ENCODE data around the gene ZNF133. TPM values are rescaled to one million over a fixed set of nuclear protein-coding genes. Genes with fewer than 3 reads are reported as not detected.
A peak's percentile ranks its signal among the peaks of the same experiment; 100 is the strongest.

Gene ZNF133
- polyA plus RNA-seq, 1 donor from 2014 or later, result 71.2 TPM

DNA sequence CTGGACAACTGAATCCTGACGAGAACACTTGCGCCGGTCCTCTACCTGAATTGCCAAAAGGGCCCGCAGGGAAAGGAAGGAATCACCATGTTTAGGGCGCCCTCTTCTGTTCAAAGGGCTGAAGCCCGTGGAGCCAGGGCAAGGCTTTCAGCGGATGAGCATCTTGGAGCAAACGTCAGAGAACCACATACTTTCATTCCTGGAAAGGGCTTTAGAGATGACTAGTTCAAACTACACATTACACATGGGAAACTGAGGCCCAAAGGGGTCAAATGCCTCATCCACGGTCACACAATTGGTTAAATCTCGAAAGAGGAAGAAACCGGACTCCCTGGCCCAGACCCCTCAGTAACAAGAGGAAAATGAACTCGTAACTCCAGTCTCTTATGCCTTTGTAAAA, 11.5 kb upstream of the ZNF133 start:
- Histone ChIP-seq H4K20me1 (ENCODE audit: insufficient read depth) (no peaks in the 10 kb centered on the region), H3K27ac (ENCODE audit: low read length) (no peak overlapping the region), H3F3A (ENCODE audit: insufficient read depth, low read length, poor library complexity, severe bottlenecking) (no peaks in the 10 kb centered on the region), H3K36me3 (ENCODE audit: insufficient read depth, low read length) (no peaks in the 10 kb centered on the region), H3K9me3 (ENCODE audit: low read length) (no peaks in the 10 kb centered on the region), H3K9me2 (ENCODE audit: insufficient read depth, low read length) (no peaks in the 10 kb centered on the region), H2AFZ (ENCODE audit: low read depth, low read length) (no peak overlapping the region), H3K27me3 (ENCODE audit: insufficient read depth, low read depth, low read length) (no peaks in the 10 kb centered on the region), H3K9ac (ENCODE audit: low read length) (no peak overlapping the region), H3K4me3 (ENCODE audit: low read length) (no peak overlapping the region), H3K79me2 (replicated peaks; ENCODE audit: insufficient read depth, low read length) (no peaks in the 10 kb centered on the region), H3K4me2 (ENCODE audit: low read length) (no peak overlapping the region)
- TF ChIP-seq POLR2AphosphoS5 (IDR thresholded peaks at IDR 0.05) (no peak), EP300 (conservative IDR thresholded peaks at IDR 0.05; ENCODE audit: poor library complexity, severe bottlenecking) (no peak), TAF1 (IDR thresholded peaks at IDR 0.05; ENCODE audit: low read depth) (no peak), MXI1 (conservative IDR thresholded peaks at IDR 0.05; ENCODE audit: poor library complexity, severe bottlenecking) (no peak), SMC3 (conservative IDR thresholded peaks at IDR 0.05; ENCODE audit: poor library complexity) (peak; percentile 80), RAD21 (conservative IDR thresholded peaks at IDR 0.05) (peak; percentile 82), EZH2 (IDR thresholded peaks at IDR 0.05; ENCODE audit: borderline replicate concordance, insufficient read depth, low read length, poor library complexity, severe bottlenecking) (no peak)
- TF ChIP-seq, protein P1, sequence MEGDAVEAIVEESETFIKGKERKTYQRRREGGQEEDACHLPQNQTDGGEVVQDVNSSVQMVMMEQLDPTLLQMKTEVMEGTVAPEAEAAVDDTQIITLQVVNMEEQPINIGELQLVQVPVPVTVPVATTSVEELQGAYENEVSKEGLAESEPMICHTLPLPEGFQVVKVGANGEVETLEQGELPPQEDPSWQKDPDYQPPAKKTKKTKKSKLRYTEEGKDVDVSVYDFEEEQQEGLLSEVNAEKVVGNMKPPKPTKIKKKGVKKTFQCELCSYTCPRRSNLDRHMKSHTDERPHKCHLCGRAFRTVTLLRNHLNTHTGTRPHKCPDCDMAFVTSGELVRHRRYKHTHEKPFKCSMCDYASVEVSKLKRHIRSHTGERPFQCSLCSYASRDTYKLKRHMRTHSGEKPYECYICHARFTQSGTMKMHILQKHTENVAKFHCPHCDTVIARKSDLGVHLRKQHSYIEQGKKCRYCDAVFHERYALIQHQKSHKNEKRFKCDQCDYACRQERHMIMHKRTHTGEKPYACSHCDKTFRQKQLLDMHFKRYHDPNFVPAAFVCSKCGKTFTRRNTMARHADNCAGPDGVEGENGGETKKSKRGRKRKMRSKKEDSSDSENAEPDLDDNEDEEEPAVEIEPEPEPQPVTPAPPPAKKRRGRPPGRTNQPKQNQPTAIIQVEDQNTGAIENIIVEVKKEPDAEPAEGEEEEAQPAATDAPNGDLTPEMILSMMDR (IDR thresholded peaks at IDR 0.05; ENCODE audit: poor library complexity, severe bottlenecking), result peak; percentile 79
- TF ChIP-seq, protein P2, sequence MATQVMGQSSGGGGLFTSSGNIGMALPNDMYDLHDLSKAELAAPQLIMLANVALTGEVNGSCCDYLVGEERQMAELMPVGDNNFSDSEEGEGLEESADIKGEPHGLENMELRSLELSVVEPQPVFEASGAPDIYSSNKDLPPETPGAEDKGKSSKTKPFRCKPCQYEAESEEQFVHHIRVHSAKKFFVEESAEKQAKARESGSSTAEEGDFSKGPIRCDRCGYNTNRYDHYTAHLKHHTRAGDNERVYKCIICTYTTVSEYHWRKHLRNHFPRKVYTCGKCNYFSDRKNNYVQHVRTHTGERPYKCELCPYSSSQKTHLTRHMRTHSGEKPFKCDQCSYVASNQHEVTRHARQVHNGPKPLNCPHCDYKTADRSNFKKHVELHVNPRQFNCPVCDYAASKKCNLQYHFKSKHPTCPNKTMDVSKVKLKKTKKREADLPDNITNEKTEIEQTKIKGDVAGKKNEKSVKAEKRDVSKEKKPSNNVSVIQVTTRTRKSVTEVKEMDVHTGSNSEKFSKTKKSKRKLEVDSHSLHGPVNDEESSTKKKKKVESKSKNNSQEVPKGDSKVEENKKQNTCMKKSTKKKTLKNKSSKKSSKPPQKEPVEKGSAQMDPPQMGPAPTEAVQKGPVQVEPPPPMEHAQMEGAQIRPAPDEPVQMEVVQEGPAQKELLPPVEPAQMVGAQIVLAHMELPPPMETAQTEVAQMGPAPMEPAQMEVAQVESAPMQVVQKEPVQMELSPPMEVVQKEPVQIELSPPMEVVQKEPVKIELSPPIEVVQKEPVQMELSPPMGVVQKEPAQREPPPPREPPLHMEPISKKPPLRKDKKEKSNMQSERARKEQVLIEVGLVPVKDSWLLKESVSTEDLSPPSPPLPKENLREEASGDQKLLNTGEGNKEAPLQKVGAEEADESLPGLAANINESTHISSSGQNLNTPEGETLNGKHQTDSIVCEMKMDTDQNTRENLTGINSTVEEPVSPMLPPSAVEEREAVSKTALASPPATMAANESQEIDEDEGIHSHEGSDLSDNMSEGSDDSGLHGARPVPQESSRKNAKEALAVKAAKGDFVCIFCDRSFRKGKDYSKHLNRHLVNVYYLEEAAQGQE (IDR thresholded peaks at IDR 0.05; ENCODE audit: borderline replicate concordance), result no peak

DNA sequence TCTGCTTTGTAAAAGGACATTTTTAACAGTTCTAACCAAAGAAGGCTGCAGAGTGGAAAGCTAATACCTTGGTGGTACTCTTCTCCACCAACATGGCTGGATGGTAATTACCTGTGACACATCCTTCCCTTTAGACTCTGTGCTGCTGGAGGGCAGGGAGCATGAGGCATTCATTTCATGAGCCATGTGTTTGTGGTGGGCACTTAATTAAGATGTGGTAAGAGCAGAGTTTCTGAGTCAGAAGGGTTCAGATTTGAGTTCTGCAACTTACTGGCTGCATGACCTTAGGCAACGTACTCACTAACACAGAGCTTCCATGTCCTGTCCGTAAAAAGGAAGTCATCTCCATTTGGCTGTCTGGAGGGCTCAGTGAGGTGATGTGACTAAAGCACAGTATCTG, 9.1 kb upstream of the ZNF133 start:
- H3K9ac ChIP-seq (ENCODE audit: low read length), result no peak overlapping the region
- H3K4me3 ChIP-seq (ENCODE audit: low read length), result no peak overlapping the region
- no peak overlapping the region for H3K27ac ChIP-seq (ENCODE audit: low read length)
- H3K27me3 ChIP-seq (ENCODE audit: insufficient read depth, low read depth, low read length), result no peaks in the 10 kb centered on the region
- no peak overlapping the region for H3K4me2 ChIP-seq (ENCODE audit: low read length)
- H4K20me1 ChIP-seq (ENCODE audit: insufficient read depth), result no peaks in the 10 kb centered on the region
- no peaks in the 10 kb centered on the region for H3K79me2 ChIP-seq (replicated peaks; ENCODE audit: insufficient read depth, low read length)
- H3K36me3 ChIP-seq (ENCODE audit: insufficient read depth, low read length), result no peaks in the 10 kb centered on the region
- no peak overlapping the region for H2AFZ ChIP-seq (ENCODE audit: low read depth, low read length)
- no peaks in the 10 kb centered on the region for H3K9me3 ChIP-seq (ENCODE audit: low read length)
- H3K9me2 ChIP-seq (ENCODE audit: insufficient read depth, low read length), result no peaks in the 10 kb centered on the region
- TF ChIP-seq, protein P2 (IDR thresholded peaks at IDR 0.05; ENCODE audit: borderline replicate concordance), result no peak
- TF ChIP-seq, protein P1 (IDR thresholded peaks at IDR 0.05; ENCODE audit: poor library complexity, severe bottlenecking), result no peak
- TF ChIP-seq EP300 (conservative IDR thresholded peaks at IDR 0.05; ENCODE audit: poor library complexity, severe bottlenecking) (no peak), SMC3 (conservative IDR thresholded peaks at IDR 0.05; ENCODE audit: poor library complexity) (no peak), EZH2 (IDR thresholded peaks at IDR 0.05; ENCODE audit: borderline replicate concordance, insufficient read depth, low read length, poor library complexity, severe bottlenecking) (no peak), POLR2AphosphoS5 (IDR thresholded peaks at IDR 0.05) (no peak), TAF1 (IDR thresholded peaks at IDR 0.05; ENCODE audit: low read depth) (no peak), MXI1 (conservative IDR thresholded peaks at IDR 0.05; ENCODE audit: poor library complexity, severe bottlenecking) (no peak), RAD21 (conservative IDR thresholded peaks at IDR 0.05) (no peak)
- H3F3A ChIP-seq (ENCODE audit: insufficient read depth, low read length, poor library complexity, severe bottlenecking), result no peaks in the 10 kb centered on the region

All from neural cell (in vitro differentiated cells).